Muscle layer of duodenum (tissue), 2 donors: ENCODE data around the gene PODN.

Source experiments
- H3K27ac ChIP-seq: one replicate; pipeline ENCODE4 v1.7.0; 2013; ENCODE audit warnings: mild to moderate bottlenecking, low read length
- H3K27me3 ChIP-seq: one replicate; pipeline ENCODE4 v1.7.0; 2013; ENCODE audit warnings: low read depth, mild to moderate bottlenecking, control low read depth, low read length
- H3K36me3 ChIP-seq, 2 donors: one replicate each; pipeline ENCODE4 v1.7.0; 2013; ENCODE audit warnings: low read length in 2 of 2, control low read depth in 1 of 2, mild to moderate bottlenecking in 1 of 2; ENCODE audit not compliant: insufficient read depth in 2 of 2, control insufficient read depth in 1 of 2
- H3K4me1 ChIP-seq, 2 donors: one replicate each; pipeline ENCODE4 v1.7.0; 2013; ENCODE audit warnings: low read length in 2 of 2, mild to moderate bottlenecking in 2 of 2, control low read depth in 1 of 2, moderate library complexity in 1 of 2; ENCODE audit not compliant: insufficient read depth in 2 of 2, control insufficient read depth in 1 of 2
- H3K4me3 ChIP-seq, 2 donors: one replicate each; pipeline ENCODE4 v1.7.0; 2013; ENCODE audit warnings: low read length in 2 of 2, low read depth in 1 of 2, mild to moderate bottlenecking in 1 of 2
- H3K9me3 ChIP-seq, 2 donors: one replicate each; pipeline ENCODE4 v1.7.0; 2013; ENCODE audit warnings: low read length in 2 of 2, control low read depth in 1 of 2, mild to moderate bottlenecking in 1 of 2; ENCODE audit not compliant: control insufficient read depth in 1 of 2
- donor health status: healthy.

PODN gene

DNA sequence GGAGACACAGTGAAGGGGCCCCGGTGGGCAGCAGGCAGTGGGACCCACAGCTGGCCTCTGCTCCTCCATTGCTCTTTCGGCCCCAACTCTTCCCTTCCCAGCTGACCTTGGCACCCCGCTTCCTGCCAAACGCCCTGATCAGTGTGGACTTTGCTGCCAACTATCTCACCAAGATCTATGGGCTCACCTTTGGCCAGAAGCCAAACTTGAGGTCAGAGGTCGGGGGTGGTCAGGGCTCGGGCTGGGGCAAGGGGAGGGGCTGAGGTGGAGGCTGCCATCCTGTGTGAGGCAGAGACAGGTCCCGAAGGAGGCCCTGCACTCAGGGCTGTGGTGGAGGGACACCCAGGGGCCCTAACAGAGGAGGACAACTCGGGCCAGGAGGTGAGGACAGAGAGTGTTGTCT lies 13.7 kb downstream of the PODN start:
- H3K4me3 ChIP-seq: no peak overlapping the region
- H3K9me3 ChIP-seq: no peaks in the 10 kb centered on the region
- H3K27ac ChIP-seq: no peak overlapping the region
- H3K4me1 ChIP-seq: peaks cover 0 to 11% of the 10 kb centered on the region in 2 donors
- peaks cover 6 to 38% of the 10 kb centered on the region in 2 donors for H3K36me3 ChIP-seq
- H3K27me3 ChIP-seq: no peaks in the 10 kb centered on the region

DNA sequence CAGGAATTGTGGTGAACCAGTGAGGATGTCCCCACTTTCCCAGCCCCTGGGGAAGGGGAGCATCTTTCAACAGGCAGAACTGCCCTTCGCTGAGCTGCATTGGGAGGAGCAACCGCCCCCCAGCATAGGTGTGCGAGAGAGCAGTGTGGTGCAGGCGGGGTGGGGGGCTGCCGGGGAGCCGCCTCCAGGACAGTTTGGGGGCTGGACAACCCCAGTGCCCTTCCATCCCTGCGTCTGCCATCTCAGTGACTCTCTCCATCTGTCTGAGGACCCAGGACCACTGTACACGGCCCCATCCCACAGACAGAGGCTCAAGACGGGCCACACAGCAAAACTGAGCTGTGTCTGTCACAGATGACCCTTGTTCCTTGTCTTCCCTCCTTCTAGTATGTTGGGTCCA lies 14.2 kb downstream of the PODN start:
- Histone ChIP-seq H3K9me3 (no peaks in the 10 kb centered on the region), H3K4me3 (no peak overlapping the region), H3K36me3 (peaks cover 6 to 40% of the 10 kb centered on the region in 2 donors), H3K4me1 (peaks cover 0 to 11% of the 10 kb centered on the region in 2 donors), H3K27ac (no peak overlapping the region), H3K27me3 (no peaks in the 10 kb centered on the region)

DNA sequence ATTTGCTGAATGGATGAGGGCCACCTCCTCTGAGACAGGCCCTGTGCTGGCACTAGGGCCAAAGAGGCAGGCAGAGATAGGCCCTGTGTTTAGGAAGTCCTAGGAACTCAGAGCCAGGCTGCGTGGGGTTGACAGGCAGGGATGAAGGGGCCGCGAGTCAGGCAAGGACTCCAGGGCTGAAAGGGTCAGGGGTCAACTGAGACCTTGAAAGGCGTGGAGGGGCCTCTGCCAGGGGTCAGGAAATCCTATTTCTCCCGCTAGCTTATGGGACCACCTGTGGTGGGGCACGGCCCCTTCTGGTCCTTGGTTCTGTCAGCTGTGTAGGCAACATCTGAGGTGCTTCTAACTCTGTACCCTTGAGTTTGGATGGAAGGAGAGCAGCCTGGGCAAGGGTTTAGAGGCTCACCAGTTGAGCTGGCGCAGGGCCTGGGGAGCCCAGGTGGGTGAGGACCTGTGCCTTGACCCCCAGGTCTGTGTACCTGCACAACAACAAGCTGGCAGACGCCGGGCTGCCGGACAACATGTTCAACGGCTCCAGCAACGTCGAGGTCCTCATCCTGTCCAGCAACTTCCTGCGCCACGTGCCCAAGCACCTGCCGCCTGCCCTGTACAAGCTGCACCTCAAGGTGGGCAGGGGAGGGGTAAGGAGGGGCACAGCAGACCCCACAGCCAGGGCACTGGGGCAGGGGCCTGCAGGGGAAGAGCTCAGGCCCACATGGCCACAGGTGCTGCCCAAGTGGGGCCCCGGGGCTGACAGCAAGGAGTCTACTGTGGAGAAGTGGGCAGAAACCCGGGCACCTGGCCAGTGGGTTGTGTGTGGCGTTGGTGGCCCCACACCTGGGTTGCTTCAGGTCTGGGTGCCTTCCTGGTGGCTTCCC lies 14.9 kb downstream of the PODN start:
- H3K27ac ChIP-seq: no peak overlapping the region

DNA sequence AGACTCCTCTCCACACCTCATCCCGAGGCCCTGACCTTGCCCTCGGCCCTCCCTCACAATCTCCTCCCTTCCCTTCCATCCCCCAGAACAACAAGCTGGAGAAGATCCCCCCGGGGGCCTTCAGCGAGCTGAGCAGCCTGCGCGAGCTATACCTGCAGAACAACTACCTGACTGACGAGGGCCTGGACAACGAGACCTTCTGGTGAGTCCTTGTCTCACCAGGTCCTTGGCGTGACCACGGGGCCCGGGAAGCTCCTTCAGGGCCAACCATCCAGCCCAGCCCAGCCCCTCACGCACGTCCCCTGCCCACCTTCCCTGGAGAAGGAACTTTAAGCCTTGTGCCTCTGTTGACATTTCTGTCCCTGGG lies 15.6 kb downstream of the PODN start:
- H3K4me3 ChIP-seq: no peak overlapping the region
- H3K4me1 ChIP-seq: peaks cover 0 to 11% of the 10 kb centered on the region in 2 donors
- peaks cover 6 to 44% of the 10 kb centered on the region in 2 donors for H3K36me3 ChIP-seq
- no peaks in the 10 kb centered on the region for H3K27me3 ChIP-seq
- H3K9me3 ChIP-seq: no peaks in the 10 kb centered on the region
- H3K27ac ChIP-seq: no peak overlapping the region

More for the DNA sequence above, 14.9 kb downstream of the PODN start:
- Histone ChIP-seq H3K36me3 (peaks cover 6 to 42% of the 10 kb centered on the region in 2 donors), H3K27me3 (no peaks in the 10 kb centered on the region), H3K4me3 (no peak overlapping the region), H3K4me1 (peaks cover 0 to 11% of the 10 kb centered on the region in 2 donors), H3K9me3 (no peaks in the 10 kb centered on the region)

DNA sequence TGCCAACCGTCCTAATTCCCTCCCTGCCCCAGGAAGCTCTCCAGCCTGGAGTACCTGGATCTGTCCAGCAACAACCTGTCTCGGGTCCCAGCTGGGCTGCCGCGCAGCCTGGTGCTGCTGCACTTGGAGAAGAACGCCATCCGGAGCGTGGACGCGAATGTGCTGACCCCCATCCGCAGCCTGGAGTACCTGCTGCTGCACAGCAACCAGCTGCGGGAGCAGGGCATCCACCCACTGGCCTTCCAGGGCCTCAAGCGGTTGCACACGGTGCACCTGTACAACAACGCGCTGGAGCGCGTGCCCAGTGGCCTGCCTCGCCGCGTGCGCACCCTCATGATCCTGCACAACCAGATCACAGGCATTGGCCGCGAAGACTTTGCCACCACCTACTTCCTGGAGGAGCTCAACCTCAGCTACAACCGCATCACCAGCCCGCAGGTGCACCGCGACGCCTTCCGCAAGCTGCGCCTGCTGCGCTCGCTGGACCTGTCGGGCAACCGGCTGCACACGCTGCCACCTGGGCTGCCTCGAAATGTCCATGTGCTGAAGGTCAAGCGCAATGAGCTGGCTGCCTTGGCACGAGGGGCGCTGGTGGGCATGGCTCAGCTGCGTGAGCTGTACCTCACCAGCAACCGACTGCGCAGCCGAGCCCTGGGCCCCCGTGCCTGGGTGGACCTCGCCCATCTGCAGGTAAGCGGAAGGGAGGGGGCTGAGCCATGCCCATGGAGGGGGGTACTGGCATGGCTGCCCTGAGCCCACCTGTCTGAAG lies 16.5 kb downstream of the PODN start:
- H3K36me3 ChIP-seq: peaks cover 6 to 47% of the 10 kb centered on the region in 2 donors
- peaks cover 0 to 11% of the 10 kb centered on the region in 2 donors for H3K4me1 ChIP-seq
- no peaks in the 10 kb centered on the region for H3K27me3 ChIP-seq
- no peaks in the 10 kb centered on the region for H3K9me3 ChIP-seq
- no peak overlapping the region for H3K27ac ChIP-seq
- no peak overlapping the region for H3K4me3 ChIP-seq

- Histone ChIP-seq H3K4me1 (peaks cover 0 to 4% of the 10 kb centered on the region in 2 donors), H3K36me3 (peaks cover 6 to 50% of the 10 kb centered on the region in 2 donors), H3K4me3 (no peak overlapping the region), H3K27me3 (no peaks in the 10 kb centered on the region), H3K9me3 (no peaks in the 10 kb centered on the region), H3K27ac (no peak overlapping the region)
Observed at GRCh38 chr1:53079251-53079650, 17.2 kb downstream of the PODN start.

GRCh38 chr1:53080041-53080440 lies 18.0 kb downstream of the PODN start:
- Histone ChIP-seq H3K36me3 (peaks cover 6 to 58% of the 10 kb centered on the region in 2 donors), H3K4me3 (no peak overlapping the region), H3K4me1 (no peaks in the 10 kb centered on the region), H3K27ac (no peak overlapping the region), H3K27me3 (no peaks in the 10 kb centered on the region), H3K9me3 (no peaks in the 10 kb centered on the region)

DNA sequence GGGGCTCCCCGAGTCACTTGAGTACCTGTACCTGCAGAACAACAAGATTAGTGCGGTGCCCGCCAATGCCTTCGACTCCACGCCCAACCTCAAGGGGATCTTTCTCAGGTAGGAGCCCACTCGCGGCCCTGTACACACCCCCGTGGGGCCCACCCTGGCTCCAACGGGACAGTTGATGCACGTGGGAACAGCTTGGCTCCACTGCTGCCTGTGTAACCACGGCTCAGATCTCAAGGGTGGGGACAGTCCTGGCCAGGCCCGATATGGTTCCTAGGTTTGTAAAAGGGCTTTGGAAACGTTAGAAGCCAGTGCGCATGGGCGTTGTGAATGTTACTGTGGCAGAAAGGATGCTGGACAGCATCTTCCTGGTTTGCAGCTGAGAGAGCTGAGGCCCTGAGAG lies 18.8 kb downstream of the PODN start:
- Histone ChIP-seq H3K9me3 (no peaks in the 10 kb centered on the region), H3K4me3 (no peak overlapping the region), H3K36me3 (peaks cover 6 to 60% of the 10 kb centered on the region in 2 donors), H3K4me1 (no peaks in the 10 kb centered on the region), H3K27me3 (no peaks in the 10 kb centered on the region), H3K27ac (no peak overlapping the region)

DNA sequence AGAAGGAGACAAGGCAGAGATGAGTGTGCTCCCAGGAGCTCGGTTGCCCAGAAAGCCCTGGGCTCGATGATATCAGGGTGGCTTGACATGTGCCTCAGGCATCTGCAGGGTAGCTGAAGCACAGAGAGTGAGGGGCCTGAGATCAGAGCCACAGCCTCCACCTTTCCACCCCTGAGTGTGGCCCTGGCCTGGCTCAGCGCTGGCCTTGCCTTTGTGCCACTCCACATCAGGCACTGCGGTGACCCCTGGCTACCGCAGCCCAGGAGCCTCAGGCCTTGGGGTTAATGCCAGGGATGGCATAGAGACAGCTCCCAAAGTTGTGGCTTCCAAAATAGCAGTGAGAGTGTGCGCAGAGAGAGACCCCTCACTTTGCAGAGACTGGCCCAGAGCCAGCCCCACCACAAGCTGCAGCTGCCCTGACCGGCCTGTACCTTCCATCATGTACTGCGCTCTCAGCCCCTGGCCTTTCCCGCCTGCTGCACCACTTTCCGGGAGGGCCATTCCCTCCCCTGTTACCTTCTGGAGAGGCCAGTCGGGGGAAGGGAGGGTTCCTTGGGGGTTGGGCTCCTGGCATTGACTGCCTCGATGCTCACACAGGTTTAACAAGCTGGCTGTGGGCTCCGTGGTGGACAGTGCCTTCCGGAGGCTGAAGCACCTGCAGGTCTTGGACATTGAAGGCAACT lies 19.5 kb downstream of the PODN start:
- H3K36me3 ChIP-seq: peaks cover 6 to 63% of the 10 kb centered on the region in 2 donors
- H3K27me3 ChIP-seq: no peaks in the 10 kb centered on the region
- H3K27ac ChIP-seq: no peak overlapping the region
- H3K4me1 ChIP-seq: no peaks in the 10 kb centered on the region
- H3K9me3 ChIP-seq: no peaks in the 10 kb centered on the region
- no peak overlapping the region for H3K4me3 ChIP-seq

GRCh38 chr1:53082826-53083455 lies 20.9 kb downstream of the PODN start:
- no peaks in the 10 kb centered on the region for H3K27me3 ChIP-seq
- H3K4me1 ChIP-seq: no peaks in the 10 kb centered on the region
- H3K27ac ChIP-seq: no peak overlapping the region
- H3K4me3 ChIP-seq: no peak overlapping the region
- H3K36me3 ChIP-seq: peaks cover 5 to 58% of the 10 kb centered on the region in 2 donors
- H3K9me3 ChIP-seq: no peaks in the 10 kb centered on the region
